Mesendoderm (in vitro differentiated cells): ENCODE measurements around the gene BSG.

ENCODE experiments used
- DNase-seq: peaks from one replicate; pipeline ENCODE4 v3.0.0; 2013
- H2AK5ac ChIP-seq: 2 replicates; pipeline ENCODE4 v1.6.1; 2013; ENCODE audit warnings: low read length, inconsistent platforms
- H2BK120ac ChIP-seq: 2 replicates; pipeline ENCODE4 v1.6.1; 2013; ENCODE audit warnings: low read depth, mild to moderate bottlenecking, low read length, moderate library complexity, mixed read lengths
- H2BK15ac ChIP-seq: replicated peaks from 2 replicates; pipeline ENCODE4 v1.6.1; 2013; ENCODE audit warnings: low read depth, mild to moderate bottlenecking, moderate library complexity
- H2BK5ac ChIP-seq: 2 replicates; pipeline ENCODE4 v1.6.1; 2013; ENCODE audit warnings: low read length, inconsistent platforms
- H3K18ac ChIP-seq: 2 replicates; pipeline ENCODE4 v1.6.1; 2013; ENCODE audit warnings: mild to moderate bottlenecking, low read length, mixed read lengths
- H3K23ac ChIP-seq: one replicate; pipeline ENCODE4 v1.6.1; 2013; ENCODE audit warnings: low read length
- H3K27ac ChIP-seq: 2 replicates; pipeline ENCODE4 v1.5.1; 2013; ENCODE audit warnings: low read depth, mild to moderate bottlenecking, inconsistent platforms, low read length, moderate library complexity
- H3K27me3 ChIP-seq: 2 replicates; pipeline ENCODE4 v1.6.1; 2013; ENCODE audit warnings: low read length, control low read depth, mild to moderate bottlenecking, inconsistent platforms; ENCODE audit not compliant: insufficient read depth, poor library complexity
- H3K36me3 ChIP-seq: 2 replicates; pipeline ENCODE4 v1.6.1; 2013; ENCODE audit warnings: low read length, inconsistent platforms; ENCODE audit not compliant: control insufficient read depth, insufficient read depth
- H3K4ac ChIP-seq: one replicate; pipeline ENCODE4 v1.6.1; 2013; ENCODE audit warnings: low read depth, mild to moderate bottlenecking, low read length, moderate library complexity
- H3K4me1 ChIP-seq: 2 replicates; pipeline ENCODE4 v1.6.1; 2013; ENCODE audit warnings: low read depth, low read length, inconsistent platforms; ENCODE audit not compliant: control insufficient read depth
- H3K4me2 ChIP-seq: 2 replicates; pipeline ENCODE4 v1.6.1; 2013; ENCODE audit warnings: low read length
- H3K4me3 ChIP-seq: 2 replicates; pipeline ENCODE4 v1.5.1; 2013; ENCODE audit warnings: mild to moderate bottlenecking, low read length
- H3K56ac ChIP-seq: one replicate; pipeline ENCODE4 v1.6.1; 2013; ENCODE audit warnings: low read length
- H3K79me1 ChIP-seq: 2 replicates; pipeline ENCODE4 v1.6.1; 2013; ENCODE audit warnings: low read length, inconsistent platforms
- H3K79me2 ChIP-seq: 2 replicates; pipeline ENCODE4 v1.6.1; 2013; ENCODE audit warnings: mild to moderate bottlenecking, low read length; ENCODE audit not compliant: control insufficient read depth, insufficient read depth
- H3K9ac ChIP-seq: 2 replicates; pipeline ENCODE4 v1.6.1; 2013; ENCODE audit warnings: low read length, inconsistent platforms
- H4K5ac ChIP-seq: one replicate; pipeline ENCODE4 v1.6.1; 2013; ENCODE audit warnings: low read length
- H4K8ac ChIP-seq: one replicate; pipeline ENCODE4 v1.6.1; 2013; ENCODE audit warnings: low read depth, mild to moderate bottlenecking, control low read depth, low read length, moderate library complexity
- WGBS: extraction: QIAGEN DNeasy Blood & Tissue Kit; methylation state at CpG from one replicate; pipeline ENCODE4 v1.1.7; 2013; ENCODE audit warnings: low lambda C conversion rate, missing lambda C conversion rate; ENCODE audit not compliant: insufficient coverage; ENCODE audit errors: extremely low coverage; 5-methylcytosine and 5-hydroxymethylcytosine counted together

Gene BSG

GRCh38 chr19:607301-608154 lies 35.1 kb downstream of the BSG start:
- H3K27ac ChIP-seq: no peak overlapping the region
- WGBS: no CpG with 5 or more reads among the region's 30 CpGs
- no peak overlapping the region for H2BK120ac ChIP-seq

DNA sequence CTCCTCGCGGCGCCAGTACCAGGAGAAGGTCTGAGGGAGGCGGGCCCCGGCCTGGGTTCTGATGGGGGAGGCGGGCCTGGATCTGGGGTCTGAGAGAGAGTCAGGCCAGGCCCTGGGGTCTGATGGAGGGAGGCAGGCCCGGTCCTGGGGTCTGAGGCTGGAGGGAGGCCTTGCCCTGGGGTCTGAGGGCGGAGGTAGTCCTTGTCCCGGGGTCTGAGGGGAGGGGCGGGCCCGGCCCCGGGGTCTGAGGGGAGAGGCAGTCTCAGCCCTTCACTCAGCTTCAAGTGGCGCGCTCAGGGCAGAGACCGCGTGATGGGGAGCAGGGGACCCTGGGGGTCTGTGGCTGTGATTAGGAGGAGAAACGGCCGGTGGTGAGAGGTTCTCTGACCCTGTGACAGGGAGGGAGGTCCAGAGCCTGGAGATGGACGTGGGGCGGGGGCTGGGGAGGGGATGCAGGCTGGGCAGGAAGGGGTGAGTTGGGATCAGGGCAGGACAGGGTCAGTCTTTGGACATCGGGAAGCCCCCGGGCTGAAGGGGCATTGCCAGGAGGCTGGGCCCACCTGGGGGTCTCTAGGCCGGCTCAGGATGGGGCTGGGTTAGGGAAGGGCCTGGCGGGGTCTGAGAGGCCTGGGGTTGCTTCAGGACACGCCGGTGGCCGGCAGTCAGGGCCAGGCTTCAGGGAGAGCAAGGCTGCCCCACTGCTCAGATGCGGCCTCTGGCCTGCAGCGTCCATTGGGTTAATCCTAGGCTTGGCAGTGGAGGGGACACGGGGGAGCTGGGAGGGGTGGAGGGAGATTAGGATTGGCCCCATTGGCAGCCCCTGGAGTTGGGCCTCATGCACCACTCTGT lies 36.0 kb downstream of the BSG start:
- no peak for DNase-seq
- H3K27ac ChIP-seq: no peak overlapping the region
- H3K79me2 ChIP-seq: no peaks in the 10 kb centered on the region
- H2BK5ac ChIP-seq: no peak overlapping the region
- no CpG with 5 or more reads among the region's 30 CpGs for WGBS
- H3K56ac ChIP-seq: no peak overlapping the region
- no peaks in the 10 kb centered on the region for H3K79me1 ChIP-seq
- no peak overlapping the region for H3K18ac ChIP-seq
- H3K4me1 ChIP-seq: no peaks in the 10 kb centered on the region
- no peak overlapping the region for H3K4me3 ChIP-seq
- H4K8ac ChIP-seq: no peak overlapping the region
- H2BK120ac ChIP-seq: no peak overlapping the region
- no peak overlapping the region for H3K4me2 ChIP-seq
- H3K27me3 ChIP-seq: no peaks in the 10 kb centered on the region
- no peak overlapping the region for H3K9ac ChIP-seq
- no peaks in the 10 kb centered on the region for H3K36me3 ChIP-seq
- H3K4ac ChIP-seq: no peak overlapping the region
- no peak overlapping the region for H3K23ac ChIP-seq
- H4K5ac ChIP-seq: no peak overlapping the region
- H2BK15ac ChIP-seq: no peak overlapping the region
- no peak overlapping the region for H2AK5ac ChIP-seq

More at GRCh38 chr19:607301-608154, 35.1 kb downstream of the BSG start:
- H3K27me3 ChIP-seq: no peaks in the 10 kb centered on the region
- H2AK5ac ChIP-seq: no peak overlapping the region
- H3K4me2 ChIP-seq: no peak overlapping the region
- H3K4me3 ChIP-seq: no peak overlapping the region
- H3K36me3 ChIP-seq: no peaks in the 10 kb centered on the region
- H3K4me1 ChIP-seq: no peaks in the 10 kb centered on the region
- no peak overlapping the region for H3K4ac ChIP-seq
- no peak overlapping the region for H2BK15ac ChIP-seq
- H3K18ac ChIP-seq: no peak overlapping the region
- no peaks in the 10 kb centered on the region for H3K79me1 ChIP-seq
- no peak overlapping the region for H2BK5ac ChIP-seq
- H3K9ac ChIP-seq: no peak overlapping the region
- no peak overlapping the region for H3K23ac ChIP-seq
- no peak overlapping the region for H4K8ac ChIP-seq
- no peak overlapping the region for H3K56ac ChIP-seq
- H4K5ac ChIP-seq: no peak overlapping the region
- no peak for DNase-seq
- H3K79me2 ChIP-seq: no peaks in the 10 kb centered on the region

DNA sequence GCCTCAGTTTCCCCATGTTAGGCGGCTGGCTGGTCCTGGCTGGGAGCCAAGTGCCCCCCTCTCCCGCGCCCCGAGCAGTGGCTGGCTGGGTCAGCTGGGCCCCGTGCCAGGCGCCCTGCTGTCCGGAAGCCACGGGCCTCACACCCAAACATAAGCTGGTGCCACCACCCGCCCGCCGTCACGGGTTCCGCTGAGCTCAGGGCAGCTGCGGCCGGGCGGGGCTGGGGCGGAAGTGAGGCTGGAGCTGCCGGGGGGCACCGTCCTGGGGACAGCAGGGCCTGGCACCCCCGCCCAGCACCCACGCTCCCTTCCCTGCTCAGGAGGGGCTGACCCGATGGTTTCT lies 36.6 kb downstream of the BSG start:
- no peak overlapping the region for H4K8ac ChIP-seq
- no peak for DNase-seq
- H3K4ac ChIP-seq: no peak overlapping the region
- H3K27ac ChIP-seq: no peak overlapping the region
- no peaks in the 10 kb centered on the region for H3K79me2 ChIP-seq
- no peak overlapping the region for H3K9ac ChIP-seq
- H3K56ac ChIP-seq: no peak overlapping the region
- H3K79me1 ChIP-seq: no peaks in the 10 kb centered on the region
- no peak overlapping the region for H4K5ac ChIP-seq
- no peaks in the 10 kb centered on the region for H3K27me3 ChIP-seq
- H3K4me3 ChIP-seq: no peak overlapping the region
- H2BK15ac ChIP-seq: no peak overlapping the region
- WGBS: no CpG with 5 or more reads among the region's 22 CpGs
- no peak overlapping the region for H2BK120ac ChIP-seq
- H3K36me3 ChIP-seq: no peaks in the 10 kb centered on the region
- no peak overlapping the region for H3K4me2 ChIP-seq
- no peak overlapping the region for H3K23ac ChIP-seq
- no peak overlapping the region for H3K18ac ChIP-seq
- H2AK5ac ChIP-seq: no peak overlapping the region
- H2BK5ac ChIP-seq: no peak overlapping the region
- no peaks in the 10 kb centered on the region for H3K4me1 ChIP-seq

- no peak for DNase-seq
- no peak overlapping the region for H2AK5ac ChIP-seq
- H3K9ac ChIP-seq: no peak overlapping the region
- H3K79me2 ChIP-seq: no peaks in the 10 kb centered on the region
- H3K4ac ChIP-seq: no peak overlapping the region
- no peaks in the 10 kb centered on the region for H3K4me1 ChIP-seq
- no peaks in the 10 kb centered on the region for H3K79me1 ChIP-seq
- no peak overlapping the region for H3K56ac ChIP-seq
- H3K23ac ChIP-seq: no peak overlapping the region
- H3K27me3 ChIP-seq: no peaks in the 10 kb centered on the region
- H2BK15ac ChIP-seq: no peak overlapping the region
- H3K4me2 ChIP-seq: no peak overlapping the region
- no peak overlapping the region for H4K8ac ChIP-seq
- no CpG with 5 or more reads among the region's 38 CpGs for WGBS
- H3K18ac ChIP-seq: no peak overlapping the region
- no peak overlapping the region for H2BK5ac ChIP-seq
- peaks cover 2% of the 10 kb centered on the region for H3K36me3 ChIP-seq
- no peak overlapping the region for H3K4me3 ChIP-seq
- H2BK120ac ChIP-seq: no peak overlapping the region
- no peak overlapping the region for H3K27ac ChIP-seq
- H4K5ac ChIP-seq: no peak overlapping the region
Observed at GRCh38 chr19:610071-610800, 37.8 kb downstream of the BSG start.

DNA sequence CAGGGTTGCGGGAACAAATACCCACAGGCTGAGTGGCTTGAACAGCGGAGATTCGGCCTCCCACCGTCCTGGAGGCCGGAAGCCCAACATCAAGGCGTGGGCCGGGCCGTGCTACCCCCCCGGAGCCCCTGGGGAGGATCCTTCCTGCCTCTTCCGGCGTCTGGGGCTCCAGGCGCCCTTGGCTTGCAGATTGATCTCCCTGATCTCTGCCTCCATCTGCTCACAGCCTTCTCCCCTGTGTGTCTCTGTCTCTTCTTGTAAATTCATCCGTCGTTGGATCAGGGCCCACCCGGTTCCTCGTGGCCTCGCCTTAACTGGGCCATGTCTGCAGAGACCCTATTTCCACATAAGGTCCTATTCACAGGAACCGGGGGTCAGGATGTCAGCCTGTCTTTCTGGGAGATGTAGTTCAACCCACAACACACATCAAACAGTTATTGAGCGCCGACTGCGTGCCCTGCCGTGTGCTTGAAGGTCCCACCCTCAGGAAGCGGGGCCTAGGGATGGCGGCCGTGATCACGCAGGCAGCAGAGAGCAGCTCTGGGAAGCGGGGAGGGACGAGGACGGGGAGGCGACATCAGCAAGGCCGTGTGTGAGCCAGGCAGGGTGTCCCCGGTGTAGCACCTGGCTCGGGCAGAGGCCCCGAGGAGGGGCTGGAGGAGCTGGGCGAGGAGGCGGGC lies 38.5 kb downstream of the BSG start:
- Histone ChIP-seq H3K36me3 (peaks cover 2% of the 10 kb centered on the region), H3K4me3 (no peak overlapping the region), H2AK5ac (no peak overlapping the region), H3K4me1 (no peaks in the 10 kb centered on the region), H3K27ac (peak overlapping the region; percentile 32), H3K9ac (peak overlapping the region; percentile 21), H3K79me2 (no peaks in the 10 kb centered on the region), H2BK15ac (no peak overlapping the region), H3K27me3 (no peaks in the 10 kb centered on the region), H3K79me1 (no peaks in the 10 kb centered on the region), H4K8ac (no peak overlapping the region), H2BK5ac (no peak overlapping the region), H4K5ac (no peak overlapping the region), H3K18ac (no peak overlapping the region), H3K23ac (no peak overlapping the region), H3K4ac (no peak overlapping the region), H2BK120ac (no peak overlapping the region), H3K56ac (peak overlapping the region; percentile 9), H3K4me2 (no peak overlapping the region)
- no CpG with 5 or more reads among the region's 36 CpGs for WGBS
- no peak for DNase-seq
